Embryonic facial prominence (tissue), 1 donor: ENCODE data around the gene TPSAB1.

ENCODE experiments used
- DNase-seq: peaks from one replicate; pipeline ENCODE4 v3.0.0-alpha.2; 2016; ENCODE audit errors: extremely low spot score

The TPSAB1 gene

GRCh38 chr16:1210461-1210860 is 30.0 kb upstream of the TPSAB1 start:
- no peak for DNase-seq

- no peak for DNase-seq
Measured at GRCh38 chr16:1211451-1212268, 28.8 kb upstream of the TPSAB1 start.

- no peak for DNase-seq
Measured at GRCh38 chr16:1212616-1213194, 27.8 kb upstream of the TPSAB1 start.

- no peak for DNase-seq
Measured at GRCh38 chr16:1213231-1213630, 27.3 kb upstream of the TPSAB1 start.

GRCh38 chr16:1213796-1214372 is 26.6 kb upstream of the TPSAB1 start:
- no peak for DNase-seq

- DNase-seq, result no peak
Measured at GRCh38 chr16:1214719-1215118, 25.8 kb upstream of the TPSAB1 start.

GRCh38 chr16:1215574-1216295 is 24.8 kb upstream of the TPSAB1 start:
- DNase-seq, result no peak

GRCh38 chr16:1216296-1216619 is 24.2 kb upstream of the TPSAB1 start:
- DNase-seq, result no peak

GRCh38 chr16:1216681-1217400 is 23.7 kb upstream of the TPSAB1 start:
- DNase-seq, result no peak

GRCh38 chr16:1217526-1217925 is 23.0 kb upstream of the TPSAB1 start:
- no peak for DNase-seq

- DNase-seq, result no peak
Measured at GRCh38 chr16:1218061-1218929, 22.2 kb upstream of the TPSAB1 start.

GRCh38 chr16:1218930-1219611 is 21.4 kb upstream of the TPSAB1 start:
- DNase-seq, result no peak

GRCh38 chr16:1220098-1220728 is 20.3 kb upstream of the TPSAB1 start:
- no peak for DNase-seq

- no peak for DNase-seq
Measured at GRCh38 chr16:1220841-1221627, 19.5 kb upstream of the TPSAB1 start.

GRCh38 chr16:1221628-1222552 is 18.6 kb upstream of the TPSAB1 start:
- no peak for DNase-seq

GRCh38 chr16:1222553-1223354 is 17.8 kb upstream of the TPSAB1 start:
- no peak for DNase-seq
